NCI-H1436 (cell line): ENCODE data around the gene PHF3.

ENCODE experiments used
- DNase-seq: peaks from one replicate; lab custom pipeline; 2025; lab: John Stamatoyannopoulos, UW

Gene PHF3

GRCh38 chr6:63764318-63764916 is 128.8 kb downstream of the PHF3 start:
- DNase-seq, result peak; percentile 29
